ENCODE measurements around the gene C1D. TPM values are rescaled to one million over a fixed set of nuclear protein-coding genes. Genes with fewer than 3 reads are reported as not detected.

The C1D gene
- total RNA-seq, 1 experiment from 2014 or later, result 44.5 TPM

GRCh38 chr2:68057658-68058396, 5.0 kb downstream of the C1D start:
- DNase-seq (ENCODE audit: low read depth), result no peak

GRCh38 chr2:68052717-68053422, 9.9 kb downstream of the C1D start:
- no peak for DNase-seq (ENCODE audit: low read depth)

- no peak for DNase-seq (ENCODE audit: low read depth)
Observed at GRCh38 chr2:68050353-68050752, 12.5 kb downstream of the C1D start.

- DNase-seq (ENCODE audit: low read depth), result no peak
Observed at GRCh38 chr2:68046642-68047240, 16.1 kb downstream of the C1D start.

GRCh38 chr2:68046224-68046623, 16.6 kb downstream of the C1D start:
- DNase-seq (ENCODE audit: low read depth), result no peak

GRCh38 chr2:68045342-68045741, 17.5 kb downstream of the C1D start:
- no peak for DNase-seq (ENCODE audit: low read depth)

GRCh38 chr2:68044099-68044498, 18.7 kb downstream of the C1D start:
- peak; percentile 7 for DNase-seq (ENCODE audit: low read depth)

- DNase-seq (ENCODE audit: low read depth), result no peak
Observed at GRCh38 chr2:68043695-68044094, 19.1 kb downstream of the C1D start.

- DNase-seq (ENCODE audit: low read depth), result no peak
Observed at GRCh38 chr2:68043032-68043431, 19.8 kb downstream of the C1D start.

- no peak for DNase-seq (ENCODE audit: low read depth)
Observed at GRCh38 chr2:68041704-68042245, 21.0 kb downstream of the C1D start.

- DNase-seq (ENCODE audit: low read depth), result no peak
Observed at GRCh38 chr2:68040078-68040477, 22.7 kb downstream of the C1D start.

GRCh38 chr2:68039317-68039716, 23.5 kb downstream of the C1D start:
- DNase-seq (ENCODE audit: low read depth), result no peak

- DNase-seq (ENCODE audit: low read depth), result no peak
Observed at GRCh38 chr2:68032702-68033101, 30.1 kb downstream of the C1D start.

GRCh38 chr2:68031542-68032160, 31.2 kb downstream of the C1D start:
- peak; percentile 25 for DNase-seq (ENCODE audit: low read depth)

GRCh38 chr2:68031043-68031442, 31.8 kb downstream of the C1D start:
- DNase-seq (ENCODE audit: low read depth), result no peak

GRCh38 chr2:68030529-68030928, 32.3 kb downstream of the C1D start:
- no peak for DNase-seq (ENCODE audit: low read depth)

GRCh38 chr2:68027959-68028358, 34.8 kb downstream of the C1D start:
- DNase-seq (ENCODE audit: low read depth), result peak; percentile 4

- no peak for DNase-seq (ENCODE audit: low read depth)
Observed at GRCh38 chr2:68024450-68024849, 38.4 kb downstream of the C1D start.

- no peak for DNase-seq (ENCODE audit: low read depth)
Observed at GRCh38 chr2:68023904-68024303, 38.9 kb downstream of the C1D start.

GRCh38 chr2:68018727-68019126, 44.1 kb downstream of the C1D start:
- no peak for DNase-seq (ENCODE audit: low read depth)

GRCh38 chr2:68009526-68009925, 53.3 kb downstream of the C1D start:
- DNase-seq (ENCODE audit: low read depth), result no peak

GRCh38 chr2:68000170-68000825, 62.5 kb downstream of the C1D start:
- DNase-seq (ENCODE audit: low read depth), result no peak

Measured in Daoy (cell line).